Activated naive CD4-positive, alpha-beta T cell treated with anti-CD3 and anti-CD28 coated beads, Interleukin-2, amount 50 U/mL, for 72 hours (primary cell): ENCODE data around the gene WDR59. TPM values are rescaled to one million over a fixed set of nuclear protein-coding genes. Genes with fewer than 3 reads are reported as not detected.
A peak's percentile ranks its signal among the peaks of the same experiment; 100 is the strongest.
"Not testable (repeated sequence)": the region's sequence is repeated elsewhere in the genome, so short reads cannot be mapped to it uniquely, and the experiment has no call there.

Experiments
- ATAC-seq, 2 donors: fragments of 150-1000 bp; cut with Tn5 transposase; 2 replicates each; pipeline ENCODE4 v1.10.0; 2021; ENCODE audit warnings: mild to moderate bottlenecking in 2 of 2, moderate library complexity in 2 of 2
- DNase-seq, 2 donors: peaks; one replicate each; pipeline ENCODE4 v3.0.0; 2021 to 2022; ENCODE audit warnings: low spot score in 2 of 2
- H3K27ac Mint-ChIP-seq, 2 donors: one replicate each; pipeline ENCODE4 v1.8.0; 2022; ENCODE audit warnings: mild to moderate bottlenecking in 2 of 2, mixed read lengths in 2 of 2
- H3K36me3 Mint-ChIP-seq, 2 donors: one replicate each; pipeline ENCODE4 v1.8.0; 2022; ENCODE audit warnings: mixed read lengths in 2 of 2
- H3K9me3 Mint-ChIP-seq, 2 donors: one replicate each; pipeline ENCODE4 v1.8.0; 2022; ENCODE audit warnings: mixed read lengths in 2 of 2
- total RNA-seq, 2 donors: library from RNA; stranded (reverse); gene quantifications; one replicate each; pipeline ENCODE4 v1.2.3, GENCODE V29; 2022

WDR59 gene, protein sequence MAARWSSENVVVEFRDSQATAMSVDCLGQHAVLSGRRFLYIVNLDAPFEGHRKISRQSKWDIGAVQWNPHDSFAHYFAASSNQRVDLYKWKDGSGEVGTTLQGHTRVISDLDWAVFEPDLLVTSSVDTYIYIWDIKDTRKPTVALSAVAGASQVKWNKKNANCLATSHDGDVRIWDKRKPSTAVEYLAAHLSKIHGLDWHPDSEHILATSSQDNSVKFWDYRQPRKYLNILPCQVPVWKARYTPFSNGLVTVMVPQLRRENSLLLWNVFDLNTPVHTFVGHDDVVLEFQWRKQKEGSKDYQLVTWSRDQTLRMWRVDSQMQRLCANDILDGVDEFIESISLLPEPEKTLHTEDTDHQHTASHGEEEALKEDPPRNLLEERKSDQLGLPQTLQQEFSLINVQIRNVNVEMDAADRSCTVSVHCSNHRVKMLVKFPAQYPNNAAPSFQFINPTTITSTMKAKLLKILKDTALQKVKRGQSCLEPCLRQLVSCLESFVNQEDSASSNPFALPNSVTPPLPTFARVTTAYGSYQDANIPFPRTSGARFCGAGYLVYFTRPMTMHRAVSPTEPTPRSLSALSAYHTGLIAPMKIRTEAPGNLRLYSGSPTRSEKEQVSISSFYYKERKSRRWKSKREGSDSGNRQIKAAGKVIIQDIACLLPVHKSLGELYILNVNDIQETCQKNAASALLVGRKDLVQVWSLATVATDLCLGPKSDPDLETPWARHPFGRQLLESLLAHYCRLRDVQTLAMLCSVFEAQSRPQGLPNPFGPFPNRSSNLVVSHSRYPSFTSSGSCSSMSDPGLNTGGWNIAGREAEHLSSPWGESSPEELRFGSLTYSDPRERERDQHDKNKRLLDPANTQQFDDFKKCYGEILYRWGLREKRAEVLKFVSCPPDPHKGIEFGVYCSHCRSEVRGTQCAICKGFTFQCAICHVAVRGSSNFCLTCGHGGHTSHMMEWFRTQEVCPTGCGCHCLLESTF
- 100 to 1,000 TPM in 1 of 2 donors, 10 to 100 TPM in 1; 75.8 to 110 TPM for total RNA-seq

GRCh38 chr16:74984529-74985296 is at the start of gene WDR59:
TSS of gene WDR59 (minus strand) at chr16:74985123. CDS start at chr16:74985017, 106 bp downstream.
- DNase-seq, result peak; percentile 97 to 98
- peak; percentile 99 to 100 for ATAC-seq
- H3K36me3 Mint-ChIP-seq, result no peaks in the 10 kb centered on the region
- H3K9me3 Mint-ChIP-seq, result no peaks in the 10 kb centered on the region
- peak within 1 kb of the TSS; percentile 89 for H3K27ac Mint-ChIP-seq

DNA sequence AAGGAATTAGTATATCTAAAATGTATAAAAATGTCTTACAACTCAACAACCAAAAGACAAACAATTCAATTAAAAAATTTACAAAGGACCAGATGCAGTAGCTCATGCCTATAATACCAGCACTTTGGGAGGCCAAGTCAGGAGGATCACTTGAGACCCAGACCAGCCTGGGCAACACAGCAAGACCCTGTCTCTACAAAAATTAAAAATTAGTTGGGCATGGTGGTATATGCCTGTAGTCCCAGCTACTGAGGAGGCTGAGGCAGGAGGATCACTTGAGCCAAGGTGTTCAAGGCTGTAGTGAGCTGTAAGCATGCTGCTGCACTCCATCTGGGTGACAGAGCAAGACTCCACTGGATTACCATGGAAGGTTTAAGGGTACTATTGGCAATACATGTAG is 47.7 kb upstream of the WDR59 start:
- ATAC-seq, result no peak
- Mint-ChIP-seq H3K9me3 (peaks cover 2 to 14% of the 10 kb centered on the region in 2 donors), H3K27ac (no peak overlapping the region), H3K36me3 (peaks cover 10 to 26% of the 10 kb centered on the region in 2 donors)
- DNase-seq, result no peak

- DNase-seq (no peak), ATAC-seq (no peak)
- H3K9me3 Mint-ChIP-seq, result no peaks in the 10 kb centered on the region
- no peaks in the 10 kb centered on the region for H3K36me3 Mint-ChIP-seq
- no peak overlapping the region for H3K27ac Mint-ChIP-seq
Observed at GRCh38 chr16:75029854-75030253, 44.9 kb upstream of the WDR59 start.

GRCh38 chr16:75028544-75029135 is 43.7 kb upstream of the WDR59 start:
- no peaks in the 10 kb centered on the region for H3K9me3 Mint-ChIP-seq
- H3K36me3 Mint-ChIP-seq, result no peaks in the 10 kb centered on the region
- no peak for ATAC-seq
- H3K27ac Mint-ChIP-seq, result no peak overlapping the region
- no peak for DNase-seq

GRCh38 chr16:75027520-75028300 is 42.8 kb upstream of the WDR59 start:
- ATAC-seq, result no peak
- H3K27ac Mint-ChIP-seq, result no peak overlapping the region
- H3K9me3 Mint-ChIP-seq, result peaks cover 0 to 2% of the 10 kb centered on the region in 2 donors
- H3K36me3 Mint-ChIP-seq, result peaks cover 0 to 7% of the 10 kb centered on the region in 2 donors
- no peak for DNase-seq

- no peak for DNase-seq
- H3K36me3 Mint-ChIP-seq, result peaks cover 1 to 12% of the 10 kb centered on the region in 2 donors
- peaks cover under 1 to 5% of the 10 kb centered on the region in 2 donors for H3K9me3 Mint-ChIP-seq
- no peak overlapping the region for H3K27ac Mint-ChIP-seq
- no peak for ATAC-seq
Observed at GRCh38 chr16:75026892-75027391, 42.0 kb upstream of the WDR59 start.

DNA sequence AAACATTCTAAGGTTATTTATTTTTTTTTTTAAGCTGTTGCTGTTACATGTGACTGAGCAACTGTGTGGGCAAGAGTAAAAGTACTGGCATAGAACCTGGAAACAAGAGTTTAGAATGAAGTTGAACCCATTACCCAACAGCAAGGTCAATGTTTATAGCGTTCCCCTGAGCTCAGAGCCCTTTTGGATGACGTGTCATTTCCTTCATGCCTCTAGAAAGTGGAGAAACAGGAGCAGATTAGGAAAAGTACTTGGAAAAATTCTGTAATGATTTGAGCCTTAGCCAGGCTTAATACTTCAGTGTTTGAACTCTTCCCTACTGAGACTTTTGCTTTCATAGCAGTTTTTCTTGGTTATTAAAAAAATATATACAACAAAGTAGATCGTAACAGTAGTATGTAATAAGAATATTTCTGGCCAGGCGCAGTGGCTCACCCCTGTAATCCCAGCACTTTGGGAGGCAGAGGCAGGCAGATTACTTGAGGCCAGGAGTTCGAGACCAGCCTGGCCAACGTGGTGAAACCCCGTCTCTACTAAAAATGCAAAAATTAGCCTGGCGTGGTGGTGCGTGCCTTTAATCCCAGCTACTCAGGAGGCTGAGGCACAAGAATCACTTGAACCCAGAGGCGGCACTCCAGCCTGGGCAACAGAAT is 41.4 kb upstream of the WDR59 start:
- H3K27ac Mint-ChIP-seq, ATAC-seq, DNase-seq: not testable (repeated sequence)
- peaks cover 7 to 18% of the 10 kb centered on the region in 2 donors for H3K36me3 Mint-ChIP-seq
- peaks cover 7 to 10% of the 10 kb centered on the region in 2 donors for H3K9me3 Mint-ChIP-seq

DNA sequence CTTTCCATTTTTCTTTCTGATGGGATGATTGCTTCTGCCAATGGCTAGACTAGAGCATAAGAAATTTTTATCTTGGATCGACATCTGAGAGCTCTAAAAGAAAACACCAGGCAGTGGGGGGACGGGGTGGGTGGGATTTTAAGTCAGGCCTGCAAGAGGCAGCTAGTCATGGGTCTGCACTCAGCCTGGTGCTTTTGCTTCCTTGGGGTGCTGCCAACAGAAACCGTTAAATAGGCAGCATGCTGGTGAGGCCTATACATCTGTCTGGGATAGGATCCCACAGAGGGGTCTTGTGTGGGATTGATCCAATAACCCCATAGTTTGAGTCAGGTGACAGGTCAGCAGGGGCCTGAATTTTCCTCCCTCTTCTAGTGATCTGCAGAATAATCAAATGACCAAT is 40.8 kb upstream of the WDR59 start:
- H3K27ac Mint-ChIP-seq, result no peak overlapping the region
- H3K9me3 Mint-ChIP-seq, result peaks cover 11 to 14% of the 10 kb centered on the region in 2 donors
- DNase-seq, result no peak
- H3K36me3 Mint-ChIP-seq, result peaks cover 13 to 24% of the 10 kb centered on the region in 2 donors
- ATAC-seq, result no peak

DNA sequence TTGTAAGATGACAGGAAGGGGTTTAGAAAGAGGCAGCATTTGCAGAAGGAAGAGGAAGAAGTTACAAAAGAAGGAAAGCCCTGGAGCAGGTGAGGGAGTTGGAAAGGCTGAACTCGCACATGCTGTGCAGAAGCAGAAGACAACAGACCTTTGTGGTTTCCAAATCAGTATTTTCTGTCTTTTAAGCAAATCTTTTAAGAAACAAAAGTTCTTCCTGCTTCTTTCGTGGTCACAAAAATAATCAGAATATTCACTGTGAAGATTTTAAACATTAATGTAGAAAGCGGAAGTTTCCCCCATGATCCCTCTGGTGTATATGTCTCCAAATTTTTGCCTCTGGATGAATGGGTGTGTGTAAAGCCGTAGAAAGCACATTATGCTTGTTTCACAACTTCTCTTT is 39.7 kb upstream of the WDR59 start:
- DNase-seq (no peak), ATAC-seq (no peak)
- Mint-ChIP-seq H3K36me3 (peaks cover 17 to 31% of the 10 kb centered on the region in 2 donors), H3K9me3 (peaks cover 11 to 14% of the 10 kb centered on the region in 2 donors), H3K27ac (peak overlapping the region in 1 of 2 donors; percentile 9)

- peak overlapping the region in 1 of 2 donors; percentile 9 for H3K27ac Mint-ChIP-seq
- DNase-seq, result no peak
Observed at GRCh38 chr16:75024182-75024581, 39.3 kb upstream of the WDR59 start.

DNA sequence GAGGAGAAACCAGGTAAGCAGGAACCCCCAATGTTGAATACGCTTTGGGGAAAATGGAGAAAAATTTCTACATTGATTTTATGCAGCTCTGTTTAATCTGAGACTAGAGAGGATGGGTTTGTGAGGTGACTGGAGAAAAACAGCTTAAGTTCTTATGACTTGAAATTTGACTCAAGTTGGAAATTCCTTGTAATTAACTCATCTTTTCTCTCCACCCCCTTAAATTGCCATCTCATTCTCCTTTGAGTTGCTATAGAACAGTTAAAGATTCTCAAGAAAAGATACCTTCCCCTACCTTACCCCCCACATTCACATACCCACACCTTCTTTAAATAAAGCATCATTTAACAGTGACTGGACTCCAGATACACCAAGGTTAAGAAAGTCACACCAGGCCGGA is 38.1 kb upstream of the WDR59 start:
- ATAC-seq (peak in 1 of 2 donors; percentile 32), DNase-seq (no peak)
- Mint-ChIP-seq H3K9me3 (peaks cover 11 to 14% of the 10 kb centered on the region in 2 donors), H3K27ac (peak overlapping the region in 1 of 2 donors; percentile 8), H3K36me3 (peaks cover 17 to 31% of the 10 kb centered on the region in 2 donors)

More at GRCh38 chr16:75024182-75024581, 39.3 kb upstream of the WDR59 start:
- ATAC-seq, result no peak
- Mint-ChIP-seq H3K9me3 (peaks cover 11 to 14% of the 10 kb centered on the region in 2 donors), H3K36me3 (peaks cover 17 to 31% of the 10 kb centered on the region in 2 donors)

- Mint-ChIP-seq H3K36me3 (peaks cover 17 to 31% of the 10 kb centered on the region in 2 donors), H3K27ac (peak overlapping the region in 1 of 2 donors; percentile 8), H3K9me3 (peaks cover 11 to 14% of the 10 kb centered on the region in 2 donors)
- DNase-seq (no peak), ATAC-seq (no peak)
Observed at GRCh38 chr16:75022567-75022966, 37.6 kb upstream of the WDR59 start.

GRCh38 chr16:75021410-75021809 is 36.5 kb upstream of the WDR59 start:
- ATAC-seq, result no peak
- peaks cover 11 to 14% of the 10 kb centered on the region in 2 donors for H3K9me3 Mint-ChIP-seq
- H3K27ac Mint-ChIP-seq, result no peak overlapping the region
- peaks cover 17 to 31% of the 10 kb centered on the region in 2 donors for H3K36me3 Mint-ChIP-seq
- DNase-seq, result no peak

GRCh38 chr16:75019586-75019985 is 34.7 kb upstream of the WDR59 start:
- Mint-ChIP-seq H3K9me3 (peaks cover 11 to 14% of the 10 kb centered on the region in 2 donors), H3K36me3 (peaks cover 17 to 31% of the 10 kb centered on the region in 2 donors), H3K27ac (no peak overlapping the region)
- no peak for ATAC-seq
- DNase-seq, result no peak
